Inferior parietal cortex (tissue), 1 donor: ENCODE measurements around the gene BOLA1.
"Not testable (repeated sequence)": the region's sequence is repeated elsewhere in the genome, so short reads cannot be mapped to it uniquely, and the experiment has no call there.

ENCODE experiments used
- DNase-seq: peaks from one replicate; pipeline ENCODE4 v3.0.0-alpha.2; 2016; ENCODE audit errors: extremely low spot score

The BOLA1 gene, protein sequence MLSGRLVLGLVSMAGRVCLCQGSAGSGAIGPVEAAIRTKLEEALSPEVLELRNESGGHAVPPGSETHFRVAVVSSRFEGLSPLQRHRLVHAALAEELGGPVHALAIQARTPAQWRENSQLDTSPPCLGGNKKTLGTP

DNA sequence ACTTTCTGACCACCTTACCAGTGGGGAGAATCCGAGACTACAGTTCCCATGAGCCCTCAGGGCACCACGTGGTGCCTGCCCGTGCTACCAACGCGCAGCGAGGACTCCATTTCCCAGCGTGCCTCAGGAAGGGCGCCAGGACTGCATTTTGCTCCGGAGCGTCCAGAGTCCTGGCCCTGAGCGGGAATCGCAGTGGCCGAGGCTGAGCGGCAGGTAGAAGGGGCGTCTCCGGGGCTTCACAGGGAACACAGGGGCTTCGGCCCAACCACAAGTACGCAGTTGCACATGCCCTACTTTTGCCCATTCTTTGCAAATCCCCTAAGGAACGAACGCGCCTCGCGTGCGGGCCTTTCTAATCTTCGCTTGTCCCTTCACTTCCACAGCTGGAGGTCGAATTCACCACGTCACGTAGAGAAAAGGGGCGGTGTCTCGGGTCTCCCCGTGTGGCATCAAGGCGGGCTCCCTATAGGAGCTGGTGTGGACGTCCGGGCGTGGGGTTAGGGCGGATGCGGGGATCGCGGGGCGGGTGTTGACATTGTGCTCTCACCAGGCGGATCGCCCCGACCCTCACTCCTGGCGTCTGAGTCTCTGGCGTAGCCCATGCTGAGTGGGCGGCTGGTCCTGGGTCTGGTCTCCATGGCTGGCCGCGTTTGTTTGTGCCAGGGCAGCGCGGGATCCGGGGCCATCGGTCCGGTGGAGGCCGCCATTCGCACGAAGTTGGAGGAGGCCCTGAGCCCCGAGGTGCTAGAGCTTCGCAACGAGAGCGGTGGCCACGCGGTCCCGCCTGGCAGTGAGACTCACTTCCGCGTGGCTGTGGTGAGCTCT, at the start of gene BOLA1:
TSS of gene BOLA1 (plus strand) at position 109 of the 825 bp plus-strand sequence. CDS start at position 601, 492 bp downstream.
- peak; percentile 98 for DNase-seq

DNA sequence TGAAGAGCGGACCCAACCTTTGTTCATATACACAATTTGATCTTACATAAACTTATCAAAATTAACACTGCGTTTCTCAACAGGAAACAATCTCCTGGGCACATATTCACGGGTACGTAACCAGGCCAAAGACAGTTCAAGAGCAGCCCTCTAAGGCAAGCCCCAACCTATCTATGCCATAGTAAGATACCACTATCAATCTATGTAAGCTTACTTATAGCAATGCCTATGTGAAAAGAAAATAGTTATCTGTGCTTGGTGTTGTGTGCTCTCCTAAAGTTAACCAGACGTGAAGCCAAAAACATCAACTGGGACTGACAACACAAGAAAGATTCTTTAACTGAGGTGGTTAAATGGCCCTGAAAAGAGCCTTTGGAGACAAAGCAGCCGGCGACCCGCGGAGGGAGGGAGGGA, 49.4 kb upstream of the BOLA1 start:
- peak; percentile 13 for DNase-seq

DNA sequence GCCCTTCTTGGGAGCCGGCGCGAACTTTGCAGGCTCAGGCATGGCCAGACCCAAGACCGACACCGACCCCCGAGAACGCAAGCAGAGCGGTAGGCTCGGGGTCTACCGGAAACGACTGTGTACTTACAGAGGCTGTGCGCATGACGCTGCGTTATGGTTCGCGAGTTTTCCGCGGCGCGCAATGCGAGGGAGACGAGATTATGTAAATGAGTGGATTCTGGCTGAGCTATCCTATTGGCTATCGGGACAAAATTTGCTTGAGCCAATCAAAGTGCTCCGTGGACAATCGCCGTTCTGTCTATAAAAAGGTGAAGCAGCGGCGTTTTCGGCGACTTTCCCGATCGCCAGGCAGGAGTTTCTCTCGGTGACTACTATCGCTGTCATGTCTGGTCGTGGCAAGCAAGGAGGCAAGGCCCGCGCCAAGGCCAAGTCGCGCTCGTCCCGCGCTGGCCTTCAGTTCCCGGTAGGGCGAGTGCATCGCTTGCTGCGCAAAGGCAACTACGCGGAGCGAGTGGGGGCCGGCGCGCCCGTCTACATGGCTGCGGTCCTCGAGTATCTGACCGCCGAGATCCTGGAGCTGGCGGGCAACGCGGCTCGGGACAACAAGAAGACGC, 48.5 kb upstream of the BOLA1 start:
- DNase-seq, result not testable (repeated sequence)

DNA sequence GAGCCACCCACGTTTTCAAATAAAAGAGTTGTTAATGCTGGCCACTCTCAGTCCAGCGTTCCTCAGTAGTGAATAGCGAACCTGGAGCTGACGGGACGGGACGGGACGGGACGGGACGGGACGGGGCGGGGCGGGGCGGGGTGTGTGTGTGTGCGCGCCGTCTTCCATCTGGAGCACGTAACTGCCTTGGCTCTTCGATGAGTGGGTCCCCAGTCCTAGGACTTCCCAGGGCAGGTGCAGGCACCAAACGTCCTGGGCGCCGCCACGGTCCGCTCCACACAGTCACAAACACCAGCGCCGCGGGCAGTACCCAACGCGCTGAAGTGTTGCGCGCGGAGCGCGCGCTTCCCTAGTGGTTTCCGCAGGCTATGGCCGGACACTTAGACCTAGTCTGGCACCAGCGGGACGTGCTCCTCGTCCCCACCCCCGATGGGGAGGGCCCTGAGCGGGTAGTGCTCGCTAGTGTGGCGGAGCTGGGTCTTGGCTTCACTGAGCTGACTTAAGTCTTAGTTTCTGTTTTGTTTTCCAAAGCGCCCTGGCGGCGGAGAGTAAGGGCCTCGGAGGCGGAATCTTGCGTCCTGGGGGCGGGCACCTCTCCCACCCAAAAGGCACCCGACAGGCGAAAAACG, 47.7 kb upstream of the BOLA1 start:
- not testable (repeated sequence) for DNase-seq

- not testable (repeated sequence) for DNase-seq
These were observed 47.1 kb upstream of the BOLA1 start for GRCh38 chr1:149852263-149852662.

- not testable (repeated sequence) for DNase-seq
These were observed 39.1 kb upstream of the BOLA1 start for GRCh38 chr1:149860271-149860670.

- not testable (repeated sequence) for DNase-seq
These were observed 38.5 kb upstream of the BOLA1 start for GRCh38 chr1:149860684-149861496.

DNA sequence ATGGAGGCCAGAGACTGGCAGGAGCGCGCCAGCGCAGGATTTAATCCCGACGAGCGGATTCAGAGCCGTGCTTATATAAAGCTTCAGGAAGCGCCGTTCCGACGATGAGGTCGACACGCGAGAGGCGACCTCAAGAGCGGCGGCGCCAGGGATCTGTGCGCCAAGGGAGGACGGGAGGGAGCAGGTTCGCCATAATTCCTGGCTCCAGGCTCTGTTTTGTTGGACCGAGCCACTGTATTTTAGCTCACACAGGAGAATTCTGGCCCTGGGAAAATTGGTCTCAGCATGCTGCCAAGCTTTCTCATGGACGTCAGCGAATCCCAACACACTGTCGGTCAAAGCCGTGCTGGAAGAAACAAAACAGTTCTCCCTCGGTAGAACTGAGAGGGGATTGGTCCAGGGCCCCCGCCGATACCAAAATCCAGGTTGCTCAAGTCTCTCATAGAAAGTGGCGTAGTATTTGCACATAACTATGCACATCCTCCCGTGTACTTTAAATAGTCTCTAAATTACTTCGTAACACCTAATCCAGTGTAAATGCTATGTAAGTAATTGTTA, 37.8 kb upstream of the BOLA1 start:
- not testable (repeated sequence) for DNase-seq

GRCh38 chr1:149866887-149867286, 32.5 kb upstream of the BOLA1 start:
- DNase-seq, result not testable (repeated sequence)

DNA sequence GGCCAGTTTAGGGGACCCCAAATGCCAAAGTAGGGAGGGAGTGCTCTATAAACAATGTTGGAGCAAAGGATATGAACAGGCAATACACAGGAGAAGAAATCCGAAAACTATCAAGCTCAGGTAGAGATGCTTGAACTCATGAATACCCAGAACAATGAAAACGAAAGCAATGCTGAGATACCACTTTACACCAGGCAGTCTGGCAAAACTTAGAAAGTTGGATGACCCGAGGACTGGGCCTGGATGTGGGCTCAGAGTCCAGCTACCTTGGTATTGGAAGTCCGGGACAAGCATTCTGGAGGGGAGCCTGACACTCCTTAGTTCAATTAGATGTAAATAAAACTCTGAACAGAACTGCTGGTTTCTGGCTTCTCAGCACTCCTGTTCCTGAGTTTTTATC, 26.3 kb upstream of the BOLA1 start:
- not testable (repeated sequence) for DNase-seq

DNA sequence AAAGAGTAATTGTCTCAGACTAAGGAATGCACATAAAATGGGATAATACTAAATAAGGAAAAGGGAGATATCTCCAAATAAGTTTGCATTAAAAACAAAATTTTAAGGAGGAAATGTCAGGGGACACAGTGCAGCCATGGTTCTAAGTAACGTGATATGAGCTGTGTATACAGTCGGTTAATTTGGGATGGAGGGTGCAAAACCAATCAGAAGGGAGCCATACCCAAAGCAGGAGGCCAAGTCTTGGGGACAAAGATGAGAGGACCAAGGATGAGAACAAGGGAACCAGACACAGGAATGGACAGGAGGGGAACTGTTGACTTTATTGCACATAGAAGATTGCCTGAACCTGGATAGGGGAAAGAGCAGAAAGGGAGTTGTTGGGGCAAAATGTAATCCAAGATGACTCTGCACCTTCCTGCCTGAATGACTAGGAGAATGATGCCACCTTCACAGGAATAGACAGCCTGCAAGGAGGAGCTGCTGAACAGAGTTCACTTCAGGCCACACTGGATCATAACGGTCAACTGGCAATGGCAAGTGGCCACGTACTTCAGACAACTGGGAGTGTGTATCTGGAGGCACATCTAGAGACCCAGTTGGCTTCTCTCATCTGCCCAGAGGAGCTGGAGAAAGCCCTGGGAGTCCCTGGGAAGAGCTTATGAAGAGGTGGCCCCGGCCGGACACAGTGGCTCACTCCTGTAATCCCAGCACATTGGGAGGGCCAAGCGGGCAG, 22.0 kb upstream of the BOLA1 start:
- no peak for DNase-seq

DNA sequence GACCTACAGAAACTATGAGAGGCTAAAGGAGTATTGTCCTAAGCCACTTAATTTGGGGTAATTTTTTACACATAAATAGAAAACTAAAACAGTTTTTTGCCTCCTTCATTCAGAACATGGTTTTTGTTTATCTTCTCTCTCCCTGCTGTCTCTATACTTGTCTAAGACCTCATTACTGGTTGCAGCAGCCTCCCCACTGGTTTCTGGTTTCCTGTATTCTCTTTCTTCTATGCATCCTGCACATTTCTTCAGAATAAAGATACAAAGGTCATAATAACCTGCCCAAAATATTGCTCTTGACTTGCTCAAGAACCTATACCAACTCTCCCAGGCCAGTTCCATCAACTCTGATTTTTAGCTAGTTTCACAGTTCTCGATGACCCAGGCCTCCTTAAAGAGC, 19.8 kb upstream of the BOLA1 start:
- DNase-seq, result no peak

GRCh38 chr1:149881876-149882275, 17.5 kb upstream of the BOLA1 start:
- DNase-seq, result no peak

DNA sequence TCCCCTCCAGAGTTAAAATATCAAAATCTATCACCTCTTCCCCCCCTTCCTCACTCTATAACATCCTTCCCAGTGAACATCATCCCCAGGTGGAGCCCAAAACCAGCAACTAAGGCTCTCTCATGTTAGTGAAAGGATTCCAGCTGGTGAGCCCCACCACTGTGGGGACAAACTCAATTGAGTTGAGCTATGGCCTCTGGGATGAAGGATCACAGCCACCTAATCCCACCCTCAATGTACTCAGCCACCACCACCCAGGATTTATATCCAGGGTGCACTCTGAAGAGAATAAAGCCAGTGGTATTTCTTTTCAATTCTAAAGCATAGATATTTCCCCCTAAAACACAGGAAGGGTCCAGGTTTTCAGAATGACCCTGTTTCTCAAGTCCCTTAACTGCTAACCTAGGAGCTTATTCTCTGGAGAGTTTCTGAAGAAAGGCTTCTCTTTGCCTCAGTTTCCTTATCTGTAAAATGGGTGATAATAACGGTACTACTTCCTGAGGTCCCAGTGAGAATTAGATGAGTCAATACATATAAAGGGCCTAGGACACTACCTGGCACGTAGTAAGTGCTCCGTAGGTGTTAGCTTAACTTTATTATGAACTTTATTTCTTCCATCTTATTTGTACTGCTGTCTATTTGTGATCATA, 15.6 kb upstream of the BOLA1 start:
- no peak for DNase-seq

- no peak for DNase-seq
These were observed 14.7 kb upstream of the BOLA1 start for GRCh38 chr1:149884433-149885338.

- peak; percentile 80 for DNase-seq
These were observed 13.8 kb upstream of the BOLA1 start for GRCh38 chr1:149885339-149886120.

DNA sequence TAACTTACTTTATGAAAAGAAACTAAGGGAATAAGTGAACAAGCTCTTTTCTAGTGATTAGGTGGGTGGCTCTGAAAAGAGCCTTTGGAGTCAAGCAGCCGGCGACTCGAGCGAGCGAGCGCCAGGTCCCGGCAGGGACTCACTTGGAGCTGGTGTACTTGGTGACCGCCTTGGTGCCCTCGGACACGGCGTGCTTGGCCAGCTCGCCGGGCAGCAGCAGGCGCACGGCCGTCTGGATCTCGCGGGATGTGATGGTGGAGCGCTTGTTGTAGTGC, 13.3 kb upstream of the BOLA1 start:
- DNase-seq, result not testable (repeated sequence)
